Stimulated activated CD4-positive, alpha-beta T cell treated with anti-CD3 and anti-CD28 coated beads, Interleukin-4, amount 100 ng/mL, for 4 hours (primary cell): ENCODE data around the gene ABCC6.
"Not testable (repeated sequence)": the region's sequence is repeated elsewhere in the genome, so short reads cannot be mapped to it uniquely, and the experiment has no call there.

Experiments used
- DNase-seq, 2 experiments: peaks; one replicate each; pipeline ENCODE4 v3.0.0-alpha.2; 2020

ABCC6 gene

GRCh38 chr16:16222850-16223661, at the start of gene ABCC6:
Gene ABCC6 (minus strand): TSS chr16:16223494. CDS start chr16:16223434, 60 bp downstream.
- DNase-seq = not testable (repeated sequence)

DNA sequence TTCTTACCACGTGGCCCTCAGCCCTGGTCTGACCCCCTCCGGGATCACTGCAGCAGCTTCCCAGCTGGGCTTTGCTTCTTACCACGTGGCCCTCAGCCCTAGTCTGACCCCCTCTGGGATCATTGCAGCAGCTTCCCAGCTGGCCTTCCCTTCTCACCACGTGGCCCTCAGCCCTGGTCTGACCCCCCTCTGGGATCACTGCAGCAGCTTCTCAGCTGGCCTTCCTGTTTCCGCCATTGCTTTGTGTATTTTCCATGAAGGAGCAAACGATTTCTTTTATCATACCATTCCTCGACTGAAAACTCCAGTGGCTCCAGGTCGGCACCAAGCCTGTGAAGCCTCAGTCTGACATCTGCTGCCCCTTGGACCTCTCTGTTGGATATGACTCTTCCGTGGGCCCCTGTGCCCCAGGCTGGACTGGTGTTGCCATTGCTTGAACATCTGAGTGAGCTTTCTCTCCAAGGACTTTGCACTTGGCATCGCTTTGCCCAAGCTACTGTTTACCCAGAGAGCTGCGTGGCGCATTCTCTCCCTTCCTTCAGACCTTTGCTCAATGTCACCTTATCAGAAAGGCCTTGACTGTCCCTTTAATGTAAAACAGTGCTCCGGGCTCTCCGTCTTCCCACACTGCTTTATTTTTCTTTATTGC, 49.4 kb upstream of the ABCC6 start:
- not testable (repeated sequence) for DNase-seq

- not testable (repeated sequence) for DNase-seq
These were observed 48.4 kb upstream of the ABCC6 start for GRCh38 chr16:16271658-16272057.

DNA sequence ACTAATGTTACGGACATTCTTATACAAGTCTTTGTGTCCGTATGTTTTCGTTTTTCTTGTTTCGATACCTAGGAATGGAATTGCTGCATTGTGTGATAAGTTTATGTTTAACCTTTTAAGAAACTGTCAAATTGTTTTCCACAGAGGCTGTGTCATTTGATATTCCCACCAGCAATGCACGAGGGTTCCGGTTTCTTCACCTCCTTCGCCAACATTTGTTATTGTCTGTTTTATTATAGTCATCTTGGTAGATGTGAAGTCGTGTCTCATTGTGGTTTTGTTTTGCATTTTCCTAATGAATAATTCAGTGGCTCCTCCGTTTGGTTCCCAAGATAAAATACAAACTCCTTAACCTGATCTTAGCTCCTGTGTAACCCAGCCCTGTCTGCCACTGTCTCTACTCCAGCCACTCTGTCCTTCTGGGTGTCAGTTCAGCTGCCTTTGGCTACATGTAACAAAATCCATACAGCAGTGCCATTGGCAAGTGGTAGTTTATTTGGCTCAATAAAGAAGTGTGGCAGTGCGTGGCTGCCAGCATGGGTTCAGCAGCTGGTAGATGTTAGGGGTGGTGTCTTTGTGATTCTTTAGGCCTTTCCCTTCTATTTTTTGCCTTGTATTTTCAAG, 45.0 kb upstream of the ABCC6 start:
- DNase-seq = not testable (repeated sequence)

- DNase-seq = not testable (repeated sequence)
These were observed 44.4 kb upstream of the ABCC6 start for GRCh38 chr16:16267708-16268107.

DNA sequence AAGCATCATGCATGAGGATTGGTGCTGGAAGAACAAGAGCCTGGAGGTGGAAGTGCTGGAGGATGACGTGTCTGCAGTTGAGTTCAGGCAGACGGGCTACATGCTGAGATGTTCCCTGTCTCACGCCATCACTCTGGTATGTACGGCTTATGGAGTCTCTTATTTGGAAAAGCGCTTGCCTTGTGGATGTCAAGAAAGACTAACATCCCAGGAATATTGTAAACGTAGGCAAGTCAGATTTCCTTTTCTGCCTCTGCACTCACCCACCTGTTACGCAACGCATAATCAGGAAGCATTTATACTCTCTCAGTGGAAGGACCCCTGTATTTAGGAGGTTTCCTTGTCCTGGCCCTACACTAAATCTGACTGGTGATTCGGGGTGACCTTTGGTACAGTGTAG, 41.8 kb upstream of the ABCC6 start:
- DNase-seq = not testable (repeated sequence)

- DNase-seq = not testable (repeated sequence)
These were observed 40.7 kb upstream of the ABCC6 start for GRCh38 chr16:16263947-16264346.

GRCh38 chr16:16262954-16263555, 39.8 kb upstream of the ABCC6 start:
- not testable (repeated sequence) for DNase-seq

- DNase-seq = not testable (repeated sequence)
These were observed 36.7 kb upstream of the ABCC6 start for GRCh38 chr16:16259971-16260370.

DNA sequence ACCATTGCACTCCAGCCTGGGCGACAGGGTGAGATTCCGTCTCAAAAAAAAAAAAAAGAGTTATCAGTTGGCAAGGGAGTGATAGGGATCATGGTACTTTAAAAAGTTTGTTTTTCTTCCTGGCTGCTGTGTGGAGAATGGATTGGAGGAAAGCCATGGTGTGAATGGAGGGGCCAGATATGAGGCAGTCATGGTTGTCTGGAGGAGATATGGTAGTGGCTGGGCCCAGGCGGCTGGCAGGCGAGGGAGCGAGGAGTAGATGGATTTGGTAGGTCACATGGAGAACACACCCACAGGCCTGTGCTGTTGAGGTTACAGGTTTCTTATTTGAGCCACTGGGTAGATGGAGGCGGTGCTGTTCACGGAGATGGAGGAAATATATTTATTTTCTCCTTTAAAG, 35.5 kb upstream of the ABCC6 start:
- not testable (repeated sequence) for DNase-seq

DNA sequence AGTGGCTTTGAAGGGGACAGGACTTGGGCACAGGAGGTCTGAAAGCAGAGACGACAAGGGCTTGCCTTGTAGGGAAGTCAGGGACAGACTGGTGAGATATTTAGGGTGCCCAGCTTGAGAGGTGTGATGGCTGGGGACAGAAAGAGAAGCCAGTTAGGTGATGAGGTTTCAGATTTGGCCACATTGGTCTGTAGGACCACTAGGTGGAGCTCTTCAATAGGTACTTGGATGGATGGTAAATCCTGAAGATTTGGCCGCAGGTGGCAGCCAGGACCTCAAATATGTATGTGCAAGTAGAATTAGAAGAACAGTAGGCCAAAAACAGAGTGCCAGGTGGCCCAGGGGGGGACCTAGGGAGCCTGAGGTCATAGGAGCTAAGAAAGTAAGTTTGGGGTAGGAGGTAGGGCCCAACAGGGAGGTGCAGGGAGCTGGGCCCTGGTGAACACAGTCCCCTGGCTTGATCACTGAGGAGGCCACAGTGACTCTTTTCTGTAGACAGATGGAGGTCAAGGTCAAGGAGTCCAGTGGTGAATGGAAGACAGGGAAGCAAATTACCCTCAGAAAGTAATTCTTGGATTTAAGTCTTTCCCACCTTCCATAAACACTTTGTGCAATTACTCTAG, 34.1 kb upstream of the ABCC6 start:
- not testable (repeated sequence) for DNase-seq

GRCh38 chr16:16252377-16252776, 29.1 kb upstream of the ABCC6 start:
- DNase-seq = not testable (repeated sequence)

GRCh38 chr16:16249621-16250330, 26.5 kb upstream of the ABCC6 start:
- DNase-seq = not testable (repeated sequence)

DNA sequence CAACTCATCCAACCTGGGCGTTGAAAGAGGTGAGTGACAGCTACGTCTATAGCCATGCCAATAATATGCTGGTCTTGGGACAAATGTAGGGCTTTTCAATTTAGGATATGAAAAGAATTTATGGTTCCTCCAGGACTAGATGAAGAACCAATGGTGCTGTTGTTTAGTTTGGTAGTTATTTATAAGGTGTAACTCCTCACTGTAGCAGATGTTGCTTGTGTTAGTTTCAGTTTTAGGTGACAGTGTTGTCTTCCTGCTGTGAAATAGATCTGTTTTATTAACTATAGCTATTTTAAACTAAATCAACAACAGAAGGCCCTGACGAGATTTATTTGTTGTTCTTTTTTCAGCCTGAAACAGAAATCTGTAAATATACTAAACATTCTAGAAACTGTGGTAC, 24.1 kb upstream of the ABCC6 start:
- not testable (repeated sequence) for DNase-seq

DNA sequence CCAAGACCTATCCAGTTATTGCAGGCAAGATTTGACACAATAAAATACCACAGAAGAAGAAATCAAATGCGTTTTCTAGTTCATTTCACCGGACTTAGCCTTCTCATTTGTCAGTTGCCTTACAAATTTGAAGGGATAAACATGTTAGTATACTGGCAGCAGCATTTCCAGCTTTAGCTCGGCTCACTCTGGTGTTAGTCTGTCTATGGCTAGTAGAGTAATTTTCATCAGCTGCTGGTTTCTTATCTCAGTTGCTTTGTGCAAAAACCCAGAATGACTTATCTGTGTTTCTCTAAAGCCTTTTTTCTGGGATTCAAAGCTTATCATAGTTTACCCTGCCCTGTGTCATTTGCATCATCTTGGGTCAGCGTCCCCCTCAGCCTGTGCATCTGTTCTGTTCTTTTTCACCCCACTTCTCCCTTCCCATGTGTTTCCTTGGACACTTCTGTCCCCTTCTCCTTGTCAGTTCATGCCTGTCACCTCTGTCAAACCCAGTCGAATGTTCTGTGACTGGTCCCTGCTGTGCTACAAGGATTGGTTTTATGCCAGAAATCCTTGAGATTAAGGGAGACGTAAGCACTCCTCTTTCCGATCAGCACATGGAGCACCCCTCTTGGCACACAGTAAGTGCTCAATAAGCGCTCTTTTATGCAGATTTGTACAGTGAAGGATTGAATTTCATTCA, 23.4 kb upstream of the ABCC6 start:
- DNase-seq = not testable (repeated sequence)

GRCh38 chr16:16243886-16244285, 20.6 kb upstream of the ABCC6 start:
- not testable (repeated sequence) for DNase-seq

DNA sequence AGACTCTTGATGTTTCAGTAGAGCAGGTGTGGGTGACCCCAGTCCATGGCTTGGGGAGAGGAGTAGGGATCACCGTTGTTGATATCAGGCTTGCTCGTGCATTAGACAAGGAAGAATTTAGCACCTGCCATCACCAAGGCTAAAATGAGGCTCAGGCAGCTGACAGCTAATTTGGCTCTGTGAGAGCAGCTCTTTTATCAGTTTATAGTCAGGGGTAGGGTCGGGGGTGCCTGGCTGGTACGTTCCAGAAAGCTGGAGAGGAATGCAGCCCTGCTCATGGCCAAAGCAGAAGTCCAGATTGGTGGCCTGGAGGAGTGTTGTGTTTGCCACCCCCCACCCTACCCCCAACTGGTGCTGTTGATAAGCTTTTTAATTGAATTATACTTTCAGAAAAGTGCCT, 17.4 kb upstream of the ABCC6 start:
- DNase-seq = not testable (repeated sequence)

- not testable (repeated sequence) for DNase-seq
These were observed 14.4 kb upstream of the ABCC6 start for GRCh38 chr16:16237738-16238137.

DNA sequence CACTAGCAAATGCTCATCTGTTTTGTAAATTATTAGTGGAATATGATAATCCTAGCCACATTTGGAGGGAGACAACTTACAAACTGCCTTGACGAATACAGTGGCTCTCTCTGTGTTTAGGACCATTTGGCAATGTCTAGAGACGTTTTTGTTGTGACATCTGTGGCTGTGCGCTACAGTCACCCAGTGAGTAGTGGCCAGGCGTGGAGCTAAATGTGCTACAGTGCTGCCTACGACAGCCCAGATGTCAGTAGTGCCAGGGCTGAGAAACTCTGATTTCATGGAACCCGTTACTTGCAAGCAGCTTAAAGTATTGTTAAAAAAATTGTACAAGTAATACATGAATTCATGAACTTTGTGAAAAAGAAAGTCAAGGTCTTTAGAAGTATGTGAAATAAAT, 13.8 kb upstream of the ABCC6 start:
- DNase-seq = not testable (repeated sequence)

- not testable (repeated sequence) for DNase-seq
These were observed 9.4 kb upstream of the ABCC6 start for GRCh38 chr16:16232692-16233061.

GRCh38 chr16:16223662-16224241, 458 bp upstream of the ABCC6 start:
- DNase-seq = not testable (repeated sequence)
